ENCODE measurements around the gene C14orf180. TPM values are rescaled to one million over a fixed set of nuclear protein-coding genes. Genes with fewer than 3 reads are reported as not detected.

C14orf180 gene
- total RNA-seq, 6 experiments from 2014 or later, result 0.35 to 4.0 (median 1.9) TPM

DNA sequence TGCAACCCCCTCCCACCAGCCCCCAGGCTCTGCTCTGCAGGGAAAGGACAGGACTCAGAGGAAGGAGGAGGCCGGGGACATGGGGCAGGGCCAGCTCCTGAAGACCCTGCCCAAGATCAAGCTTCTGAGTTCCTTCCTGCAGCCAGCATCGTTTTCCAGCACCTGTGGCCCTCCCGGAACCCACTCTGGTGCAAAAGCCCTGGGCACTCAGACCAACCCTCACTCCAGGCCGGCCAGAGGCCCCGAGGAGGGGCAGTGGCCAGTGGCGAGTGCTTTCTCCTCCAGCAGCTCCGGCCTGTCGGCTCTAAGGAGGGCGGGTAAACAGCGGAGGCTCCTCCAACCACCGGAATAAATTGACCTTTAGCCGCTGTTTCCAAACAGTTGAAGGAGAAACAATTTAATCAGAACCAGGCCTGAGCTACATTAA, 14.2 kb downstream of the C14orf180 start:
- intact Hi-C loops (cut with DNase I), result no loop called here
- Histone ChIP-seq H3K9me3 (no peaks in the 10 kb centered on the region), H3K36me3 (no peaks in the 10 kb centered on the region), H3K4me3 (no peak overlapping the region), H3K27ac (no peak overlapping the region), H3K4me1 (no peaks in the 10 kb centered on the region), H3K27me3 (no peaks in the 10 kb centered on the region)
- TF ChIP-seq, protein P1, sequence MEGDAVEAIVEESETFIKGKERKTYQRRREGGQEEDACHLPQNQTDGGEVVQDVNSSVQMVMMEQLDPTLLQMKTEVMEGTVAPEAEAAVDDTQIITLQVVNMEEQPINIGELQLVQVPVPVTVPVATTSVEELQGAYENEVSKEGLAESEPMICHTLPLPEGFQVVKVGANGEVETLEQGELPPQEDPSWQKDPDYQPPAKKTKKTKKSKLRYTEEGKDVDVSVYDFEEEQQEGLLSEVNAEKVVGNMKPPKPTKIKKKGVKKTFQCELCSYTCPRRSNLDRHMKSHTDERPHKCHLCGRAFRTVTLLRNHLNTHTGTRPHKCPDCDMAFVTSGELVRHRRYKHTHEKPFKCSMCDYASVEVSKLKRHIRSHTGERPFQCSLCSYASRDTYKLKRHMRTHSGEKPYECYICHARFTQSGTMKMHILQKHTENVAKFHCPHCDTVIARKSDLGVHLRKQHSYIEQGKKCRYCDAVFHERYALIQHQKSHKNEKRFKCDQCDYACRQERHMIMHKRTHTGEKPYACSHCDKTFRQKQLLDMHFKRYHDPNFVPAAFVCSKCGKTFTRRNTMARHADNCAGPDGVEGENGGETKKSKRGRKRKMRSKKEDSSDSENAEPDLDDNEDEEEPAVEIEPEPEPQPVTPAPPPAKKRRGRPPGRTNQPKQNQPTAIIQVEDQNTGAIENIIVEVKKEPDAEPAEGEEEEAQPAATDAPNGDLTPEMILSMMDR (IDR thresholded peaks at IDR 0.05), result no peak
- no peak for TF ChIP-seq POLR2A (IDR thresholded peaks at IDR 0.05)
- DNase-seq, result peak in 1 of 3 donors; percentile 35
- WGBS (ENCODE audit: insufficient coverage, low coverage, low lambda C conversion rate, missing lambda C conversion rate), result 55% methylated on average over 4 of the region's 12 CpGs
- ATAC-seq, result no peak

DNA sequence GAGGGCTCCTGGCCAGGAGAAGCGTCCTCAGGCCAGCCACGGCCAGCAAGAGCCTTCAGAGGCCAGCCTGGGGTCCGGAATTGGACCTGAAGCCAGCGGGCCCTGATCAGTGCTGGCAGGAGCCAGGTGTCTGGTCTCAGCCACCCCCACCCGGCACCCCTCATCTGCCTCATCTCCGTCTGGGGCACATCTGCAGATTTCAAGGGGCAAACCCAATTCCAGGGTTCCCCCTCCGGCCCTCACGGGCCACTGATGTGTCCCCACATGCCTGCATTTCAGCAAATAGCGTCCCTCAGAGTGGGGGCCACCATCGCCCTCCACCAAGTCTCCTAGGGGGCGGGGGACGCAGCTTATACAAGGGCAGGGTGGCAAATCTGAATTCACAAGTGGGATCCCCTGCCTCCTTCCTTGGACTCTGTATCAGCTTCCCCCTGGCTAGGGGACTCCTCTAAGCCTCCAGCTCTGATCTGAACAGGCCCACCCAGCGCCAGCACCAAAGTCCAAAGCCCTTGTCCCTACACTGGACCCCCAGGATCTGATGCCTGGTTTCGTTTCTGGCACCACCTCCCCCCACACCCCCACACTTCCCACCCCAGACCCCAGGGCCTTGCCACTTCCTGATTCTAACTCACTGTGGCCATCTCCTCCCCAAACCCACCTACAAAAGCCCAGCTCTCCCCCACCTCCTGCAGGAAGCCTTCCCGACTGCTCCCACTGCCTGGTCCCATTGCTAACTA, 14.9 kb downstream of the C14orf180 start:
- no peaks in the 10 kb centered on the region for H3K9me3 ChIP-seq
- H3K4me3 ChIP-seq, result no peak overlapping the region
- H3K36me3 ChIP-seq, result no peaks in the 10 kb centered on the region
- TF ChIP-seq POLR2A (IDR thresholded peaks at IDR 0.05), result no peak
- TF ChIP-seq, protein P1 (IDR thresholded peaks at IDR 0.05), result no peak
- 67% methylated on average over 9 of the region's 15 CpGs for WGBS (ENCODE audit: insufficient coverage, low coverage, low lambda C conversion rate, missing lambda C conversion rate)
- intact Hi-C loops (cut with DNase I), result no loop called here
- ATAC-seq (no peak), DNase-seq (peak in 1 of 3 donors; percentile 29)
- no peak overlapping the region for H3K27ac ChIP-seq
- H3K4me1 ChIP-seq, result no peaks in the 10 kb centered on the region
- no peaks in the 10 kb centered on the region for H3K27me3 ChIP-seq

DNA sequence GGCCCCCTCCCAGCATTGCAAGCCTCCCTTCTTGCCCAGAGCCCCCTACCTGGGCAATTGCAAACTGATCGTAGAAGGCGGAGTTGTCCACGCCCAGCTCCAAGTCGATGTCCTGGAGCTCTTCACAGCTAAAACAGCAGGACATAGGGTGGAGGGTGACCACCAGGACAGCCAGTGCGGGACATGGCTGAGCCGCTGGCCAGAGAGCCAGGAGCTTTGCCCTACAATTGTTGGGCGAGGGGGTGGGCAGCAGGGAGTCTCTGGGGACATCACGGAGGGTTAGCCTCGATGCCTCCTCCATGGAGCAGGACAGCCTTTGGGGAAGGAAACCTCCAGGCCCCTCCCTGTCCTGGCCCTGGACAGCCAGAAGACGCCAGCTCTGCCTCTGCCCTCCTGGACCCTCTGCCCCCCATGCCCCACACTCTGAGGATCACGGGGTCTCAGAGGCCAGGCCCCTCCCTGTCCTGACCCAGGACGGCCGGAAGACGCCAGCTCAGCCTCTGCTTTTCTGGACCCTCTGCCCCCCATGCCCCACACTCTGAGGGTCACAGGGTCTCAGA, 15.6 kb downstream of the C14orf180 start:
- Histone ChIP-seq H3K27me3 (no peaks in the 10 kb centered on the region), H3K4me1 (no peaks in the 10 kb centered on the region), H3K36me3 (no peaks in the 10 kb centered on the region), H3K9me3 (no peaks in the 10 kb centered on the region), H3K4me3 (no peak overlapping the region), H3K27ac (no peak overlapping the region)
- no peak for TF ChIP-seq POLR2A (IDR thresholded peaks at IDR 0.05)
- TF ChIP-seq, protein P1 (IDR thresholded peaks at IDR 0.05), result no peak
- peak in 2 of 3 donors; percentile 11 to 35 for DNase-seq
- no peak for ATAC-seq
- intact Hi-C loops (cut with DNase I), result no loop called here
- whole genome bisulfite sequencing (ENCODE audit: insufficient coverage, low coverage, low lambda C conversion rate, missing lambda C conversion rate), result 40% methylated on average over 2 of the region's 14 CpGs

DNA sequence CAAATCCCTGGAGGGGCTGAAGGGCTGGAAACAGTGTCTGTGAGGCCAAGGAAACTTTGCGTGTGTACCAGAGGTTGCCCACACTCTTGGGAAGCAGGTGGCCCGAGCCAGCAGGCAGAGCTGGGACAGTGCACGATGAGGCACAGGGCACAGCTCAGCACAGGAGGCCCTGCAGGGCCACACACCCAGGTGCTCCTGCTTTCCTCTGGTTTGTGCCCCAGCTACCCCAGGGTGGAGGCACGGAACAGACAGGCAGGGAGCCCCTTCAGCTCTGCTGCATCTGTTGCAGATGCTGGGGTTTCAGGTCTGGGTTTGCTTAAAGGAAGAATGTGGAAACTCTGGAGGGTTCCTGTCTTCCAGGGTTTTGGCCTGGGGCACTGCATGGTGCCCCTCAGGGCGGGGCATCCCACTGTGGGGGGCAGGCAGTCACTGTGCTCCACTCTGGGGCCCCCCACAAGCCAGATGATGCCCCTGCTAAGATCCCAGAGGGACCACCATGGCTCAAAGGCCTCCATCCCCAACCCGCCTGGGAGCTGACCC, 16.4 kb downstream of the C14orf180 start:
- WGBS (ENCODE audit: insufficient coverage, low coverage, low lambda C conversion rate, missing lambda C conversion rate), result 17% methylated on average over 1 of the region's 6 CpGs
- no peak for TF ChIP-seq POLR2A (IDR thresholded peaks at IDR 0.05)
- TF ChIP-seq, protein P1 (IDR thresholded peaks at IDR 0.05), result no peak
- H3K4me3 ChIP-seq, result no peak overlapping the region
- intact Hi-C loops (cut with DNase I), result no loop called here
- no peaks in the 10 kb centered on the region for H3K27me3 ChIP-seq
- peak in 1 of 3 donors; percentile 8 for DNase-seq
- H3K27ac ChIP-seq, result no peak overlapping the region
- H3K4me1 ChIP-seq, result no peaks in the 10 kb centered on the region
- ATAC-seq, result no peak
- H3K9me3 ChIP-seq, result no peaks in the 10 kb centered on the region
- H3K36me3 ChIP-seq, result no peaks in the 10 kb centered on the region

Data from right lobe of liver (tissue), 6 donors.